PFSK-1 (cell line): ENCODE results near the gene AHDC1.

Experiments
- POLR2AphosphoS5 ChIP-seq: IDR thresholded peaks from 2 replicates; pipeline ENCODE4 v1.6.1; 2012; ENCODE audit warnings: low read depth, mild to moderate bottlenecking, control low read depth, low read length, moderate library complexity
- REST ChIP-seq, 2 experiments: IDR thresholded peaks; 2 replicates each; pipeline versions ENCODE4 v1.6.1 to v1.8.0; 2011 to 2012; ENCODE audit warnings: low read depth in 2 of 2, low read length in 2 of 2, control low read depth in 1 of 2, inconsistent platforms in 1 of 2, mild to moderate bottlenecking in 1 of 2, moderate library complexity in 1 of 2; ENCODE audit not compliant: insufficient read depth in 1 of 2
- SIN3A ChIP-seq: IDR thresholded peaks from 2 replicates; pipeline ENCODE4 v1.6.1; 2012; ENCODE audit warnings: mild to moderate bottlenecking, low read length, moderate library complexity, borderline replicate concordance; ENCODE audit not compliant: insufficient read depth
- TAF1 ChIP-seq: IDR thresholded peaks from 2 replicates; pipeline ENCODE4 v1.6.1; 2012; ENCODE audit warnings: low read length, control low read depth, borderline replicate concordance; ENCODE audit not compliant: insufficient read depth

- TF ChIP-seq TAF1 (no peak), SIN3A (no peak), REST (IDR thresholded peaks at IDR 0.05; ENCODE audit: insufficient read depth in 1 of 2, low read depth in 2 of 2, low read length in 2 of 2) (no peak), POLR2AphosphoS5 (no peak)
Measured at GRCh38 chr1:27522432-27523336, 81.3 kb downstream of the AHDC1 start.
